ENCODE results near the gene SLC36A3. TPM values are rescaled to one million over a fixed set of nuclear protein-coding genes. Genes with fewer than 3 reads are reported as not detected.
"Not testable (repeated sequence)": the region's sequence is repeated elsewhere in the genome, so short reads cannot be mapped to it uniquely, and the experiment has no call there.

The SLC36A3 gene
- total RNA-seq, 1 donor from 2014 or later: not detected

- intact Hi-C loops (cut with micrococcal nuclease): no loop called here
These were observed 62.5 kb downstream of the SLC36A3 start for GRCh38 chr5:151240924-151241635.

GRCh38 chr5:151240268-151240835 is 63.2 kb downstream of the SLC36A3 start:
- intact Hi-C loops (cut with micrococcal nuclease): not testable (repeated sequence)

DNA sequence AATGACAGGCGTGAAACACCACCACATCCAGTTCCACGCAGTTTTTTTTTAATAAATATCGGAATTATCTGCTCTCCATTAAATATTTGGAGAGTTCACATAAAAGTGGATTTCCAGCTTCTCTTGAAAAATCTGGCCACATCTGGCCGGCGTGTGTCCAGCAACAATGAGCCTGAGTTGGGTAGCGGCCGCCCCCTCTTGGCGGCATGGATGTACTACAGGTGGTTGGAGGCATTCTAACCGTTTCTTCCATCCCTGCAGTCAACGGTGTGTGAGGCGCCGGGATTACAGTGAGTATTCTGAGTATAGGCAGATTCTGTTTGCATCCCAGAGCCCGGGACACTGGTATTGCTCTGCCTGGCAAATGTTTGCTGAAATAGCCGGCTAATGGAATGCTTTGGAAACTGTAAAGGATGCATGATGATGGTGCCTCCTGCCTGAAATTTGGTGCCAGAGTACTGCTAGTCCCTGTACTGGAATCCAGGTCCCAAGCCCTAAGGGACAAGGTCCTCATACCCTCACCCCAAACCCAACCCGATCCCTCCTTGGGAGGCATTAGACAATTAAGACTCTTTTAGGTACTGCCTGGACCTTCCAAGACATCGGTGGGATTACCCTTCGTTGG is 64.2 kb downstream of the SLC36A3 start:
- intact Hi-C loops (cut with micrococcal nuclease): loop anchor here (1.0 kb wide), 4 partner anchors 15 to 113 kb away; partner anchors contain the start of gene CCDC69

DNA sequence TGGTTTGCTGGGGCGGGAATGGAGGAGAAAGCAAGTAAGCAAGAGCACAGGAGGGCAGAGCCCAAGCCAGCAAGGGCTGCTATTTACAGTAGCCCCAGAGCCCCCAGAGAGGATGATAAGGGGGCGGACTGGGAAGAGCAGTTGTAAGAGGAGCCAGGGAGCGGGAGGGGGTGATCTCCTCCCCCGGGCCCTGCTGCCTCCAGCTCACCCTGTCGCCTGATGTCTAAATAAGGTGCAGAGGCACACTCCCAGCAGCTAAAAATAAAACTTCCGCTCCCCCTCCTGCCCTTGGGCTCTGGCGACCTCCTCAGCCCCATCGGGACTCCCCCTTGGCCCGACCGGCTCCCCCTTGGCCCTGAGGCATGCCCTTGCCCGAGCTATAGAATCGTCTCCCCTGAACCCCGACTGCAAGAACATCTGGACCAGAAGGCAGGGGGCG is 65.2 kb downstream of the SLC36A3 start:
- intact Hi-C loops (cut with micrococcal nuclease): no loop called here

GRCh38 chr5:151237685-151238084 is 65.9 kb downstream of the SLC36A3 start:
- intact Hi-C loops (cut with micrococcal nuclease): no loop called here

DNA sequence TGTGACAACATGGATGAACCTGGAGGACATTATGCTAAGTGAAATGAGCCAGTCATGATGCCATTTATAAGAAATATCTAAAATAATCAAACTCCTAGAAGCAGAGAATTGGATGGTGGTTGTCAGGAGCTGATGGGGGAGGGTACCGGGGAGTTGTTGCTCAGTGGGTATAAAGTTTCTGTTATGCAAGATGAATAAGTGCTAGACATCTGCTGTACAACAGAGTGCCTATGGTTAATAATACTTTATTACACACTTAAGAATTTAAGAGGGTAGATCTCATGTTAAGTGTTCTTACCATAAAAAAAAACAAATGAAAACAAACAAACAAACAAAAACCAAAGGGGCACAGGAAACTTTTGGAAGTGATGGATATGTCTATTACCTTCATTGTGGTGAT is 66.7 kb downstream of the SLC36A3 start:
- intact Hi-C loops (cut with micrococcal nuclease): no loop called here

GRCh38 chr5:151235239-151235571 is 68.4 kb downstream of the SLC36A3 start:
- intact Hi-C loops (cut with micrococcal nuclease): not testable (repeated sequence)

DNA sequence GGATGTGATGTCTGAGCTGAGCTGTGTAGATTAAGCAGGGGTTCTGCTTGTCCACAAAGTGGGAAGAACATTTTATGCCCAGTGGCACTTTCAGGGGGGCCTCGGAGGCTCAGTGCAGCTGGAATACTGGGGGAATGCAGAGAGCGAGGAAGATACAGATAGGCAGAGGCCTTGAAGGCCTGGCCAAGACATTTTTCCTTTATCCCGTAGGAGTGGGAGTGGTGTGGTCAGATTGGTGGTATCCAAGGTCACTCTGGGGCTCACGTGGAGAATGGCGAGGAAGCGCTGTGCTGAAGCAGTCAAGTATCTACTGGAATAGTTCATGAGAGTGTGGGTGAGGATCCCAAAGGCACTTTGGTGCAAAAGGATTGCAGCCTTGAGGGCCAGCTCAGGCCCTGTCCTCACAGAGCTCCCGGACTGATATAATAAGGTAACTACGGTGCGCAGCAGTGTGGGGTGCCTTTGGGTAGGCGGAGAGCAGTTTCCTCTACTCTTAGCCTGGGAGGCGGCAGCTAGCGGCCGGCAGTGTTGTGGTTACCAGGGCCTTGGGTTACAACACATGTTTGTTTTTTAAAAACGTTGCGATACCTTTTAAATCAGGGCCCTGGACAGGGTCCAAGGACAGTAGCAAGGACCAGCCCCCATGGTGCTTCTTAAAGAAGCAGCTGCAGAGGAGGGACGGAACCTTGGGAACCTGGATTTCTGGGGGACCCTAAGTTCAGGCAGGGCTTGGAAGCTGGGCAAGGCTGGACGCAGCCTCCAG is 68.9 kb downstream of the SLC36A3 start:
- intact Hi-C loops (cut with micrococcal nuclease): no loop called here

DNA sequence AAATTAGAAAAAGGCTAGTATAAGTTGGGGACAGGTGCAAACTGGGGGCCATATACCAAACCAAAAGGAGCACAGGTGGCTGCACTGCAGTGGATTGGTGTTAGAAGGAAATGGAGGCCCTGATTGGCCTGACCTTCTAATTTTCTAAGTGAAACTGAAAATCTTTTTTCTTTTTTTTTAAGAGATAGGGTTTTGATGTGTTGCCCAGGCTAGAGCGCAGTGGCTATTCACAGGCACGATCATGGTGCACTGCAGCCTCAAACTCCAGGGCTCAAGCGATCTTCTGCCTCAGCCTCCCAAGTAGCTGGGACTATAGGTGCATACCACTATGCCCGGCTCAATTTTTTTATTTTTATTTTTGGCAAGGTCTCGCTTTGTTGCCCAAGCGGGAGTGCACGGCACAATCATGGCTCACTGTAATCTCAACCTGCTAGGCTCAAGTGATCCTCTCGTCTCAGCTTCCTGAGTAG is 69.9 kb downstream of the SLC36A3 start:
- intact Hi-C loops (cut with micrococcal nuclease): no loop called here

- intact Hi-C loops (cut with micrococcal nuclease): no loop called here
These were observed 72.2 kb downstream of the SLC36A3 start for GRCh38 chr5:151231359-151231758.

DNA sequence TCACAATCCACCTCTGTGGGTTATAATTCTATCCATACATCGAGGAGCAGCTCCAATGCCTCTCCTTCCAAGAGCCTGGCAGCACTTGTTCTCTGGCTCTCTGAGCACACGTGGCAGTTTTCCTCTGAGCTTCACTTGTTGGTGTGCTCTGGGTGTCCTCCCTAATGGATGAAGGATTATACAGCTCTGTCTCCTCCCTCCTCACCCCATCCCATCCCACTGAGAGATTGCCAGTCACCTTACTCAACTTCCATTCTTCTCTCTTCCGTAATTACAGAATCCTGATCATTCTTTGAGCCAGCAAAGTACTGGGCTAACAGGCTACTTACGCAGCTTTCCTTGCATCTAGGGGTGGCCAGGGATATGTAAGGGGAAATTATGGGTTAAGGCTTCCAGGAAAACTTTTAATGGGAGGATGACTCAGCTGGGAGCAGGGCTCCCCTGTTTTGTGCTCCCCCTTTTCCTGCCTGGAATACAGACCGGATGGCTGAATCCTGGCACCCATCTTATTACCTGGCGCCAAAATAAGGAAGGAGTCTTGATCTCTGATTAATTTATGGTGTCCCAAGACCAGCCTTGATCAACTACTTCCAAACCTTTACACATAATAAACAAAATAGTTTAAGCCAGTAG is 73.4 kb downstream of the SLC36A3 start:
- intact Hi-C loops (cut with micrococcal nuclease): no loop called here

GRCh38 chr5:151228986-151229385 is 74.6 kb downstream of the SLC36A3 start:
- intact Hi-C loops (cut with micrococcal nuclease): no loop called here

DNA sequence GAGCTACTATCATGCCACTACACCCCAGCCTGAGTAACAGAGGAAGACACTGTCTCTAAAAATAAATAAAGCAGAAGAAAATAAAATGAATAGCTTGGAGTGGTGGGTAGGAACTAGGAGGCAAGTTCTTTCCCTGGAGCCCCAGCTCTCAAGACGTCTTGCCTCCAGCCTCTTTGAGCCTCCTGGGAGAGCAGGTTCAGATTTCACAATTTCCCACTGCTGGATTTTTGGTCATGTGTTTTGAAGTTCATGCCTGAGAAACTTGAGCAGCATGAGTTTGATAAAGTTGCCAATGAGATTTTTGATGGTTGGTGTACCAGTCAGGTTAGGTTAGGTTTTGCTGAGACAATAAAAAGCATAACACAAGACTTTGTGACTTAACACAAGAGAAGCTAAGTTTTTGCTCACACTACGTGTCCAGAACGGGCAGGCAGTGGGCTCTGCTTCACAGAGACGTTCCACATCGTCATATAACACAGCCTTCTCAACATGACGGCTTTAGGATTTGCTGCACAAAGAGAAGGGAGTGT is 75.6 kb downstream of the SLC36A3 start:
- intact Hi-C loops (cut with micrococcal nuclease): no loop called here

Other genes with a start within 250 kb of the SLC36A3 start
- gene TNIP1, start 222.7 kb downstream of the SLC36A3 start, total RNA-seq: 278 and 285 TPM in 2 replicates
- gene ANXA6, start 146.0 kb downstream of the SLC36A3 start, total RNA-seq: 455 and 470 TPM in 2 replicates
- 53.6 and 57.9 TPM in 2 replicates for gene CCDC69, start 79.7 kb downstream of the SLC36A3 start, total RNA-seq
- gene GM2A, start 50.6 kb downstream of the SLC36A3 start, total RNA-seq: 33.1 and 36.0 TPM in 2 replicates
- gene SLC36A2, start 43.8 kb upstream of the SLC36A3 start, total RNA-seq: not detected in 2 replicates
- gene SLC36A1, start 143.8 kb upstream of the SLC36A3 start, total RNA-seq: 5.9 and 6.0 TPM in 2 replicates

Measured in T-helper 1 cell treated with Interleukin-12 subunit alpha and Interleukin-12 subunit beta and Interleukin-4 antibody, amounts not matched to agents 30 ng/mL and 1 ng/mL, for 36 hours (primary cell).